RWPE2 (cell line): ENCODE data around the gene PRKAA1.
A peak's percentile ranks its signal among the peaks of the same experiment; 100 is the strongest.

Experiments
- ATAC-seq: fragments of 200-7000 bp; cut with Tn5 transposase; 3 replicates; pipeline ENCODE4 v1.9.1; 2021; ENCODE audit warnings: low read depth
- DNase-seq: peaks from one replicate; pipeline ENCODE4 v3.0.0-alpha.2; 2020; ENCODE audit warnings: low spot score
- H3K27ac ChIP-seq: fragments of 450-650 bp; 2 replicates; pipeline ENCODE4 v1.5.1; 2017; ENCODE audit warnings: mild to moderate bottlenecking; ENCODE audit not compliant: poor library complexity, severe bottlenecking
- H3K27me3 ChIP-seq: fragments of 250-450 bp; sonication (Bioruptor Pico); 2 replicates; pipeline ENCODE4 v1.5.1; 2021; ENCODE audit warnings: mild to moderate bottlenecking, moderate library complexity; ENCODE audit not compliant: insufficient read depth, poor library complexity, severe bottlenecking
- H3K36me3 ChIP-seq: fragments of 250-450 bp; sonication (Bioruptor Pico); 2 replicates; pipeline ENCODE4 v1.5.1; 2020; ENCODE audit warnings: low read depth, mild to moderate bottlenecking, moderate library complexity
- H3K4me1 ChIP-seq: fragments of 250-450 bp; sonication (Bioruptor Pico); 2 replicates; pipeline ENCODE4 v1.5.1; 2021; ENCODE audit warnings: mild to moderate bottlenecking, moderate library complexity; ENCODE audit not compliant: insufficient read depth, poor library complexity, severe bottlenecking
- H3K4me3 ChIP-seq: fragments of 250-450 bp; sonication (Bioruptor Pico); 2 replicates; pipeline ENCODE4 v1.5.1; 2021; ENCODE audit warnings: mild to moderate bottlenecking, moderate library complexity; ENCODE audit not compliant: severe bottlenecking
- H3K9me3 ChIP-seq: fragments of 250-450 bp; sonication (Bioruptor Pico); 2 replicates; pipeline ENCODE4 v1.5.1; 2021; ENCODE audit warnings: mild to moderate bottlenecking, moderate library complexity; ENCODE audit not compliant: severe bottlenecking
- TF ChIP-seq, protein P1 (sequence below): fragments of 450-650 bp; IDR thresholded peaks from one replicate; pipeline ENCODE4 v1.5.1; 2017; ENCODE audit warnings: mild to moderate bottlenecking, moderate library complexity; ENCODE audit not compliant: poor library complexity, severe bottlenecking

The PRKAA1 gene

DNA sequence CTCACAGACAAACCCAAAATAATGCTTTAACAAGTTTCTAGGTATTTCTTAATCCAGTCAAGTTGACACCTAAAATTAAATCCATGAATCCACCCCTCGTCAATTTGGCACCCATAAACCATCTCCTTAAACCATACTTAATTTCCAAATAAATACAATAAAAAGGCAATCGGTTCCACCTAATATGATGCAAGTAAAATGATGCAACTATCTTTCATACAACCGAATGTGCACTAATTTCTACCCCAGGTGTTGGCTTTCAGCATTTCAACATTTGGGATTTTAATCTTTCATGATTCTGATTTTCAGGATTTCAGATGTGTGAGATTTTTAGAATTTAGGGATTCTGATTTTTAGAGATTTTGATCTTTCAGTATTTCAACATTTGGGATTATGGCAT lies 17.3 kb downstream of the PRKAA1 start:
- H3K27ac ChIP-seq: no peak overlapping the region
- TF ChIP-seq, protein P1, sequence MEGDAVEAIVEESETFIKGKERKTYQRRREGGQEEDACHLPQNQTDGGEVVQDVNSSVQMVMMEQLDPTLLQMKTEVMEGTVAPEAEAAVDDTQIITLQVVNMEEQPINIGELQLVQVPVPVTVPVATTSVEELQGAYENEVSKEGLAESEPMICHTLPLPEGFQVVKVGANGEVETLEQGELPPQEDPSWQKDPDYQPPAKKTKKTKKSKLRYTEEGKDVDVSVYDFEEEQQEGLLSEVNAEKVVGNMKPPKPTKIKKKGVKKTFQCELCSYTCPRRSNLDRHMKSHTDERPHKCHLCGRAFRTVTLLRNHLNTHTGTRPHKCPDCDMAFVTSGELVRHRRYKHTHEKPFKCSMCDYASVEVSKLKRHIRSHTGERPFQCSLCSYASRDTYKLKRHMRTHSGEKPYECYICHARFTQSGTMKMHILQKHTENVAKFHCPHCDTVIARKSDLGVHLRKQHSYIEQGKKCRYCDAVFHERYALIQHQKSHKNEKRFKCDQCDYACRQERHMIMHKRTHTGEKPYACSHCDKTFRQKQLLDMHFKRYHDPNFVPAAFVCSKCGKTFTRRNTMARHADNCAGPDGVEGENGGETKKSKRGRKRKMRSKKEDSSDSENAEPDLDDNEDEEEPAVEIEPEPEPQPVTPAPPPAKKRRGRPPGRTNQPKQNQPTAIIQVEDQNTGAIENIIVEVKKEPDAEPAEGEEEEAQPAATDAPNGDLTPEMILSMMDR: no peak
- no peaks in the 10 kb centered on the region for H3K9me3 ChIP-seq
- DNase-seq: no peak
- H3K27me3 ChIP-seq: no peaks in the 10 kb centered on the region
- H3K4me3 ChIP-seq: no peak overlapping the region
- peaks cover 34% of the 10 kb centered on the region for H3K36me3 ChIP-seq
- no peak for ATAC-seq
- H3K4me1 ChIP-seq: peaks cover 12% of the 10 kb centered on the region

DNA sequence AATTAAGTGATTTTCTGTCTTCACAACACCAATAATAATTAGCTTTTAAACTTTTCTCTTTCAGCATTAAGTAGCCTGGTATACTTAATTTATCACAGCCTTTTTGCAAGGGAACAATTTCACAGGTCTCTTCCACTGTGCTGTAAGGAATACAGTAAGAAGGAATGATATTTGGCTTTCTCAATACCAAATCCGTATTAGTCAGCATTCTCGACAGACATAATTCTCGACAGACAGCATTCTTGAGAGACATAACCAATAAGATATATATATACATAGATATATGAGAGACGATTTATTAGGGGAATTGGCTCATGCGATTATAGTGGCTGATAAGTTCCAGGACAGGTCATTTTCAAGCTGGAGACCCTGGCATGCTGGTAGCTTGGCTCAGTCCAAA lies 18.0 kb downstream of the PRKAA1 start:
- H3K27ac ChIP-seq: no peak overlapping the region
- ATAC-seq: peak; percentile 36; the same call in 1 of the 3 replicates

DNA sequence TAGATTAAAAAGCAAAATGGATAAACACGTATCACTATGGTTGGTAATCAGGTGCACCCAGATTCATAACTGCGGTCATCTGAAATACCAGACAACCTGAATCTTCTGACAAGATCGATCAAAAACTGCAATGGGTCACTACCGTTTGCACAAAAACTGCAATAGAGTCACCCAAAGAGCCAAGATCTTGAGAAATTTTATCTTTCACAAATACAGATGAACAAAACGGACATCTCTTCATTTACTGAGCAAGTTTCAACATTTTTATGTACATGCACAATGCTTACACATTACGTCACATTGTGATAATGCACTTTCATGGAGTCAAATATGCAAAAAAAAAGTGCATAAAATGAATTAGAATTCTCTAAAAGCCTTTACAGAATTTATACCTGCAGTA lies 18.6 kb downstream of the PRKAA1 start:
- ATAC-seq (no peak), DNase-seq (no peak)
- peaks cover 47% of the 10 kb centered on the region for H3K36me3 ChIP-seq
- TF ChIP-seq, protein P1: no peak
- no peaks in the 10 kb centered on the region for H3K27me3 ChIP-seq
- H3K9me3 ChIP-seq: no peaks in the 10 kb centered on the region
- no peak overlapping the region for H3K27ac ChIP-seq
- peaks cover 12% of the 10 kb centered on the region for H3K4me1 ChIP-seq
- no peak overlapping the region for H3K4me3 ChIP-seq

More for the DNA sequence above, 18.0 kb downstream of the PRKAA1 start:
- Histone ChIP-seq H3K4me1 (peaks cover 12% of the 10 kb centered on the region), H3K4me3 (no peak overlapping the region), H3K9me3 (no peaks in the 10 kb centered on the region), H3K36me3 (peaks cover 40% of the 10 kb centered on the region), H3K27me3 (no peaks in the 10 kb centered on the region)
- no peak for DNase-seq
- TF ChIP-seq, protein P1: no peak

DNA sequence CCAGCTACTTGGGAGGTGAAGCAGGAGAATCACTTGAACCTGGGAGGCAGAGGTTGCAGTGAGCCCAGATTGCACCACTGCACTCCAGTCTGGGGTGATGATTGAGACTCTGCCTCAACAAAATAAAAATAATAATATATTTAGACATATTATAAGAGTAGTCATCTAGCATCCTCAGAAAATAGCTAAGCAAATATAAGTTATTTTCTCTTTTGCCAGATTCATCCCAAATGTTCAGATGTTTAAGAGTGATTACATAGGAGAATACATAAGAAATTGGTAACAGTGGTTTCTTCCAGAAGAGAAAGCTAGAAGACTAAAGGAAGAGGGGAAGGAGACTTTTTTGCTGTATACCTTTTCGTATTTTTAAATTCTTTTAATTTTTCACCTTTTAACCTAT lies 20.0 kb downstream of the PRKAA1 start:
- Histone ChIP-seq H3K4me3 (no peak overlapping the region), H3K9me3 (no peaks in the 10 kb centered on the region), H3K36me3 (peaks cover 61% of the 10 kb centered on the region), H3K27me3 (no peaks in the 10 kb centered on the region), H3K27ac (no peak overlapping the region), H3K4me1 (peaks cover 12% of the 10 kb centered on the region)
- TF ChIP-seq, protein P1: no peak
- DNase-seq (no peak), ATAC-seq (no peak)

DNA sequence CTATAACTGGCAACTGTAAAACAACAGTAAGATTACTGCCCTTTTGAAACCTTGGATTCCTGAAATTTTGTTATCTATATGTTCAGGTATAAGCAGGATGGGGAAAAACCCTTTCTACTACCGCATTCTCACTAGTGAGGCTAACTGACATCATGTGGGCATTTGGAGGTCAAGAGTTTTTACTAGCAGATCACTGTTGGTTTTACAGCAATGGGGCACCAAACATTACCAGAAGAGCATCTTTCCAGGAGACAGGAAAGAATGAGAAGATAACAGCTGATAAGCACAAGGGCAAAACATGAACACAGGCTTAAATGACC lies 21.6 kb downstream of the PRKAA1 start:
- peaks cover 73% of the 10 kb centered on the region for H3K36me3 ChIP-seq
- DNase-seq: no peak
- H3K4me3 ChIP-seq: no peak overlapping the region
- H3K27me3 ChIP-seq: no peaks in the 10 kb centered on the region
- ATAC-seq: no peak
- H3K4me1 ChIP-seq: peaks cover 9% of the 10 kb centered on the region
- H3K9me3 ChIP-seq: no peaks in the 10 kb centered on the region
- no peak overlapping the region for H3K27ac ChIP-seq
- TF ChIP-seq, protein P1: no peak
